ENCODE data around the gene KAT8. TPM values are rescaled to one million over a fixed set of nuclear protein-coding genes. Genes with fewer than 3 reads are reported as not detected.

KAT8 gene
- total and polyA plus RNA-seq, 2 of the 13 experiments (the other 11 are each of a cell fraction or from before 2014, with no cell fraction given): 79.0 to 84.2 TPM

DNA sequence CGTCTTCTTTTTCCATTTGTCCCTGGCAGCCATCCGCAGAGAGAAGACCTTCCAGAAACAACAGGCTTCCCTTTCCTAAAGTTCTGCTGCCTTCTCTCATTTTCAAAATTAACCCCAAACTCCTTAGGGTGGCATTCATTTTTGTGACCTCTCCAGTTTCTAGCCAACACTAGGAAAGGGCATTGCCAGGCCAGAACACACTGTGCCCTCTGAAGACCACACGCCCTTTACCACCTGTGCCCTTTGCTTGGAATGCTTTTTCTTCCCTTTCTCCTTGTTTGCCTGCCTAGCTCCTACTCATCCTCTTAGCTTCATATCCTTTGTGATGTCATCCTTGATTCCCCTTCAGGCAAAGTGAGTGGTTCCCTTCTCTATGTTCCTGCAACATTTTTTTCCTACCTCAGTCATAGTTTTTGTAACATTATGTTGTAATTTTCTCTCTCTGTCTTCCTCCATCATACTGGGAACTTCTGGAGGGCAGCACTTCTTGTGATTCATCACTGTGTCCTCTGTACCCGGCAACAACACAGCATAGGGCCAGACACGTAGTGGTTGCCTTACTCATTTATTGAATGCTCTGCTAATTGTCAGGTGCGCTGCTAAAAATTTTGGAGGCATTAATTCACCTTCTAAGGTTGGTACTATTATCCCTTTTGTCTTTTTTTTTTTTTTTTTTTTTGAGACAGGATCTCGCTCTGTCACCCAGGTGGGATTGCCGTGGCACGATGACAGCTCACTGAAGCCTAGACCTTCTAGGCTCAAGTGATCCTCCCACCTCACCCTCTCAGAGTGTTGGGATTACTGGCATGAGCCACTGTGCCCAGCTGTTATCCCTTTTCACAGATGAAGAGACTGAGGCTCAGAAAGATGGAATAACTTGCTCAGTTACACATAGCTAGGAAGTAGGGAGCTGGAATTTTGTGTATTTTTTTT lies 1.0 kb downstream of the KAT8 start (continued):
- no peak for TF ChIP-seq ZNF407 (CRISPR knock-in tag; IDR thresholded peaks at IDR 0.05; ENCODE audit: not compliant biosample characterization)
- no peak for TF ChIP-seq NFYC (CRISPR knock-in tag; IDR thresholded peaks at IDR 0.05)
- no peak for TF ChIP-seq TFAP4 (IDR thresholded peaks at IDR 0.05; ENCODE audit: borderline replicate concordance, low read depth)
- TF ChIP-seq PHF5A (CRISPR knock-in tag; IDR thresholded peaks at IDR 0.05; ENCODE audit: low read depth, unreplicated experiment): no peak
- no peak for TF ChIP-seq ELF3 (CRISPR knock-in tag; IDR thresholded peaks at IDR 0.05)
- TF ChIP-seq, protein P1, sequence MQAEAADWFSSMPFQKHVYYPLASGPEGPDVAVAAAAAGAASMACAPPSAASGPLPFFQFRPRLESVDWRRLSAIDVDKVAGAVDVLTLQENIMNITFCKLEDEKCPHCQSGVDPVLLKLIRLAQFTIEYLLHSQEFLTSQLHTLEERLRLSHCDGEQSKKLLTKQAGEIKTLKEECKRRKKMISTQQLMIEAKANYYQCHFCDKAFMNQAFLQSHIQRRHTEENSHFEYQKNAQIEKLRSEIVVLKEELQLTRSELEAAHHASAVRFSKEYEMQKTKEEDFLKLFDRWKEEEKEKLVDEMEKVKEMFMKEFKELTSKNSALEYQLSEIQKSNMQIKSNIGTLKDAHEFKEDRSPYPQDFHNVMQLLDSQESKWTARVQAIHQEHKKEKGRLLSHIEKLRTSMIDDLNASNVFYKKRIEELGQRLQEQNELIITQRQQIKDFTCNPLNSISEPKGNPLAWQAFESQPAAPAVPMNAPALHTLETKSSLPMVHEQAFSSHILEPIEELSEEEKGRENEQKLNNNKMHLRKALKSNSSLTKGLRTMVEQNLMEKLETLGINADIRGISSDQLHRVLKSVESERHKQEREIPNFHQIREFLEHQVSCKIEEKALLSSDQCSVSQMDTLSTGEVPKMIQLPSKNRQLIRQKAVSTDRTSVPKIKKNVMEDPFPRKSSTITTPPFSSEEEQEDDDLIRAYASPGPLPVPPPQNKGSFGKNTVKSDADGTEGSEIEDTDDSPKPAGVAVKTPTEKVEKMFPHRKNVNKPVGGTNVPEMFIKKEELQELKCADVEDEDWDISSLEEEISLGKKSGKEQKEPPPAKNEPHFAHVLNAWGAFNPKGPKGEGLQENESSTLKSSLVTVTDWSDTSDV (CRISPR knock-in tag; IDR thresholded peaks at IDR 0.05): 0 out of 2 replicates have a peak, but pooled peaks have one; percentile 1
- TF ChIP-seq ZNF790 (CRISPR knock-in tag; IDR thresholded peaks at IDR 0.05; ENCODE audit: borderline replicate concordance): 0 out of 2 replicates have a peak, but pooled peaks have one; percentile 43
- TF ChIP-seq GZF1 (CRISPR knock-in tag; IDR thresholded peaks at IDR 0.05): no peak
- TF ChIP-seq, protein P2, sequence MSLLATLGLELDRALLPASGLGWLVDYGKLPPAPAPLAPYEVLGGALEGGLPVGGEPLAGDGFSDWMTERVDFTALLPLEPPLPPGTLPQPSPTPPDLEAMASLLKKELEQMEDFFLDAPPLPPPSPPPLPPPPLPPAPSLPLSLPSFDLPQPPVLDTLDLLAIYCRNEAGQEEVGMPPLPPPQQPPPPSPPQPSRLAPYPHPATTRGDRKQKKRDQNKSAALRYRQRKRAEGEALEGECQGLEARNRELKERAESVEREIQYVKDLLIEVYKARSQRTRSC (CRISPR knock-in tag; IDR thresholded peaks at IDR 0.05; ENCODE audit: low read depth): no peak
- no peak for TF ChIP-seq ARHGAP35 (CRISPR knock-in tag; IDR thresholded peaks at IDR 0.05; ENCODE audit: borderline replicate concordance)
- TF ChIP-seq ZNF589 (CRISPR knock-in tag; conservative IDR thresholded peaks at IDR 0.05): no peak
- no peak for TF ChIP-seq DMAP1 (CRISPR knock-in tag; IDR thresholded peaks at IDR 0.05)
- TF ChIP-seq, protein P3, sequence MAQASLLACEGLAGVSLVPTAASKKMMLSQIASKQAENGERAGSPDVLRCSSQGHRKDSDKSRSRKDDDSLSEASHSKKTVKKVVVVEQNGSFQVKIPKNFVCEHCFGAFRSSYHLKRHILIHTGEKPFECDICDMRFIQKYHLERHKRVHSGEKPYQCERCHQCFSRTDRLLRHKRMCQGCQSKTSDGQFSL (CRISPR knock-in tag; IDR thresholded peaks at IDR 0.05): no peak
- 0 out of 2 replicates have a peak, but pooled peaks have one; percentile 14 for TF ChIP-seq ZSCAN25 (CRISPR knock-in tag; IDR thresholded peaks at IDR 0.05)
- TF ChIP-seq KDM6A (CRISPR knock-in tag; IDR thresholded peaks at IDR 0.05; ENCODE audit: low read depth): no peak
- no peak for TF ChIP-seq MYNN (CRISPR knock-in tag; IDR thresholded peaks at IDR 0.05; ENCODE audit: low read depth)

Measured in HepG2 (cell line).